Smooth muscle cell (in vitro differentiated cells): ENCODE results near the gene CLDN3. TPM values are rescaled to one million over a fixed set of nuclear protein-coding genes. Genes with fewer than 3 reads are reported as not detected.
"Not testable (repeated sequence)": the region's sequence is repeated elsewhere in the genome, so short reads cannot be mapped to it uniquely, and the experiment has no call there.

ENCODE experiments used
- DNase-seq: peaks from one replicate; lab custom pipeline; 2025; ENCODE audit not compliant: unreplicated experiment; lab: John Stamatoyannopoulos, UW
- H2AFZ ChIP-seq: fragments of 200-600 bp; sonication (generic); 2 replicates; pipeline ENCODE4 v1.6.0; 2016; ENCODE audit warnings: antibody characterized with exemption, low read depth, mild to moderate bottlenecking
- H3F3A ChIP-seq: fragments of 200-600 bp; sonication (generic); 2 replicates; pipeline ENCODE4 v1.6.0; 2017; ENCODE audit warnings: antibody characterized with exemption, low read depth
- H3K27ac ChIP-seq: fragments of 200-600 bp; sonication (generic); 2 replicates; pipeline ENCODE4 v1.5.1; 2016; ENCODE audit warnings: low read depth, mild to moderate bottlenecking
- H3K27me3 ChIP-seq: fragments of 200-600 bp; sonication (generic); 2 replicates; pipeline ENCODE4 v1.6.1; 2016; ENCODE audit warnings: low read depth, mild to moderate bottlenecking
- H3K36me3 ChIP-seq: fragments of 200-600 bp; sonication (generic); 2 replicates; pipeline ENCODE4 v1.5.1; 2016; ENCODE audit warnings: low read depth
- H3K4me1 ChIP-seq: fragments of 200-600 bp; sonication (generic); 2 replicates; pipeline ENCODE4 v1.5.1; 2016; ENCODE audit warnings: low read depth
- H3K4me2 ChIP-seq: fragments of 200-600 bp; sonication (generic); 2 replicates; pipeline ENCODE4 v1.6.0; 2016; ENCODE audit warnings: mild to moderate bottlenecking
- H3K4me3 ChIP-seq: fragments of 200-600 bp; sonication (generic); 2 replicates; pipeline ENCODE4 v1.5.1; 2016; ENCODE audit warnings: mild to moderate bottlenecking
- H3K79me2 ChIP-seq: fragments of 200-600 bp; sonication (generic); 2 replicates; pipeline ENCODE4 v1.6.0; 2016; ENCODE audit warnings: low read depth, mild to moderate bottlenecking
- H3K9ac ChIP-seq: fragments of 200-600 bp; sonication (generic); 2 replicates; pipeline ENCODE4 v1.6.0; 2016; ENCODE audit warnings: low read depth
- H3K9me3 ChIP-seq: fragments of 200-600 bp; sonication (generic); replicated peaks from 2 replicates; pipeline ENCODE4 v1.5.1; 2016; ENCODE audit warnings: low read depth
- H4K20me1 ChIP-seq: fragments of 200-600 bp; sonication (generic); 2 replicates; pipeline ENCODE4 v1.6.0; 2016; ENCODE audit warnings: low read depth
- CTCF ChIP-seq: fragments of 200-600 bp; sonication (generic); IDR thresholded peaks from 2 replicates; pipeline ENCODE4 v1.5.1; 2017; ENCODE audit warnings: borderline replicate concordance, mild to moderate bottlenecking, antibody characterized with exemption; ENCODE audit not compliant: insufficient read depth, poor library complexity, severe bottlenecking
- WGBS: methylation state at CpG from one replicate; pipeline ENCODE4 v1.1.7; 2016; ENCODE audit warnings: low lambda C conversion rate; 5-methylcytosine and 5-hydroxymethylcytosine counted together
- polyA plus RNA-seq: library from polyadenylated mRNA; unstranded; fragments of >200 nt; fragmentation: Nextera tagmentation; extraction: Ambion mirVana; gene quantifications from 2 replicates; pipeline ENCODE4 v1.2.1, GENCODE V29; 2016
- total RNA-seq: library from RNA; depleted of rRNA; stranded (reverse); fragments of >200 nt; gene quantifications from 2 replicates; pipeline ENCODE4 v1.2.3, GENCODE V29; 2014

CLDN3 gene
- total and polyA plus RNA-seq, 2 experiments from 2014 or later: 0.16 TPM; not detected in 1

GRCh38 chr7:73726083-73726466 lies 44.0 kb downstream of the CLDN3 start:
- no peak overlapping the region for H3K4me3 ChIP-seq
- H3K36me3 ChIP-seq: no peaks in the 10 kb centered on the region
- no peak overlapping the region for H3K9ac ChIP-seq
- no peaks in the 10 kb centered on the region for H3K79me2 ChIP-seq
- H4K20me1 ChIP-seq: no peaks in the 10 kb centered on the region
- no peaks in the 10 kb centered on the region for H3K9me3 ChIP-seq
- no peaks in the 10 kb centered on the region for H3K4me1 ChIP-seq
- DNase-seq: no peak
- H3K27me3 ChIP-seq: no peaks in the 10 kb centered on the region
- H3K4me2 ChIP-seq: no peak overlapping the region
- H3K27ac ChIP-seq: no peak overlapping the region
- 90% methylated on average over 1 of the region's 1 CpG for WGBS
- no peak for TF ChIP-seq CTCF
- no peak overlapping the region for H2AFZ ChIP-seq
- no peaks in the 10 kb centered on the region for H3F3A ChIP-seq

GRCh38 chr7:73723813-73724212 lies 46.3 kb downstream of the CLDN3 start:
- H3K9ac ChIP-seq: no peak overlapping the region
- H3K27me3 ChIP-seq: no peaks in the 10 kb centered on the region
- no peaks in the 10 kb centered on the region for H3F3A ChIP-seq
- no peaks in the 10 kb centered on the region for H3K4me1 ChIP-seq
- H3K4me2 ChIP-seq: no peak overlapping the region
- no peak for TF ChIP-seq CTCF
- DNase-seq: no peak
- peaks cover 6% of the 10 kb centered on the region for H3K79me2 ChIP-seq
- 98% methylated on average over 3 of the region's 3 CpGs for WGBS
- H3K9me3 ChIP-seq: no peaks in the 10 kb centered on the region
- no peak overlapping the region for H3K4me3 ChIP-seq
- no peaks in the 10 kb centered on the region for H3K36me3 ChIP-seq
- H2AFZ ChIP-seq: no peak overlapping the region
- H4K20me1 ChIP-seq: no peaks in the 10 kb centered on the region
- H3K27ac ChIP-seq: no peak overlapping the region

GRCh38 chr7:73722785-73723184 lies 47.3 kb downstream of the CLDN3 start:
- H3K4me1 ChIP-seq: no peaks in the 10 kb centered on the region
- no peak overlapping the region for H3K27ac ChIP-seq
- DNase-seq: no peak
- no peaks in the 10 kb centered on the region for H3K27me3 ChIP-seq
- no peak overlapping the region for H2AFZ ChIP-seq
- peaks cover 8% of the 10 kb centered on the region for H4K20me1 ChIP-seq
- no peak overlapping the region for H3K4me3 ChIP-seq
- H3K9ac ChIP-seq: no peak overlapping the region
- no peaks in the 10 kb centered on the region for H3K36me3 ChIP-seq
- H3K4me2 ChIP-seq: no peak overlapping the region
- H3K9me3 ChIP-seq: no peaks in the 10 kb centered on the region
- H3K79me2 ChIP-seq: peaks cover 7% of the 10 kb centered on the region
- TF ChIP-seq CTCF: no peak
- 87% methylated on average over 5 of the region's 6 CpGs for WGBS
- H3F3A ChIP-seq: no peaks in the 10 kb centered on the region

GRCh38 chr7:73722182-73722581 lies 47.9 kb downstream of the CLDN3 start:
- Histone ChIP-seq H4K20me1 (peaks cover 14% of the 10 kb centered on the region), H3K79me2 (peaks cover 11% of the 10 kb centered on the region)
- H2AFZ ChIP-seq, H3K9ac ChIP-seq, H3F3A ChIP-seq, DNase-seq, H3K9me3 ChIP-seq, H3K27ac ChIP-seq, H3K4me1 ChIP-seq, H3K27me3 ChIP-seq, H3K4me3 ChIP-seq, H3K4me2 ChIP-seq, H3K36me3 ChIP-seq: not testable (repeated sequence)
- WGBS: 87% methylated on average over 4 of the region's 4 CpGs
